NCI-H1694 treated with DMSO at 0.1 percent for 48 hours (cell line): ENCODE data around the gene GABRG3.

ENCODE experiments used
- DNase-seq: peaks from one replicate; lab custom pipeline; 2025; lab: John Stamatoyannopoulos, UW

The GABRG3 gene

DNA sequence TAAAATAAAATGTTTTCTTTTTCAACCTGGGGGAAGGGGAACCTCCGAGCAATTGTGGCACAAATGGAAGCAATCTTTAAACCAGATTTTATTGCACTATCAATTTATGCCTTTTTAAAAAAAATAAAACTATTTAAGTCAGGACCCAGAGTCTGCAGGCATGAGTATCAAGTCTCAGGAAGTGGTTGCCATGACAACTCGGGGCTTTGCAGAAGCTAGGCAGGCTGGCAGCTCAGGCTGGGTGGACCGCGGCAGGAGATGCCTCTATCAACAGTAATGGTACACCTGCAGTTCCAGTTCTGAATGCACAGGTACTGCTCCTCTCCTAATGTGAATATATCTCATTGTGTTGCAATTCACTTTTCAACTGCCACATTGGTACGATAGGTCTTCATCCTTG, 447.7 kb downstream of the GABRG3 start:
- no peak for DNase-seq

GRCh38 chr15:27422997-27423396, 452.0 kb downstream of the GABRG3 start:
- DNase-seq: no peak

DNA sequence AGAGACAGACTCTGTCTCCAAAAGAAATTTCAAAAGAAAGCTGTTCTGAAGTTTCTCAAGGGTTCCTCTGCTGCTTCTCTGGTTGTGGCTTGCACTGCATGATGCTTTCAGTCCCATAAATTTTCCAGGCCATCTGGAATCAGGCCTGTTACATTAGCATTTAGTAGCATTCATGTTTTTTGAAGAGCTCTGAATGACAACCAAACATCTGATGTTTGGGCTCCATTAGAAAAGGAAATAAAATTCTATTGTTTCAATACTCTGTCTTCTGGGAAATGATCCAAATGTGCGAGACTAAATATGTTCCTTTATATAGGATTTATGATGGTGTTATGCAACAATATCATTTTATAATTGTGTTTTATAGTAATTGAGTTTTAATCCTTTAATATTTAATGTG, 455.8 kb downstream of the GABRG3 start:
- DNase-seq: peak; percentile 71

- DNase-seq: peak; percentile 55
Measured at GRCh38 chr15:27427276-27427675, 456.3 kb downstream of the GABRG3 start.

GRCh38 chr15:27428151-27428550, 457.2 kb downstream of the GABRG3 start:
- no peak for DNase-seq

GRCh38 chr15:27429577-27429976, 458.6 kb downstream of the GABRG3 start:
- no peak for DNase-seq

DNA sequence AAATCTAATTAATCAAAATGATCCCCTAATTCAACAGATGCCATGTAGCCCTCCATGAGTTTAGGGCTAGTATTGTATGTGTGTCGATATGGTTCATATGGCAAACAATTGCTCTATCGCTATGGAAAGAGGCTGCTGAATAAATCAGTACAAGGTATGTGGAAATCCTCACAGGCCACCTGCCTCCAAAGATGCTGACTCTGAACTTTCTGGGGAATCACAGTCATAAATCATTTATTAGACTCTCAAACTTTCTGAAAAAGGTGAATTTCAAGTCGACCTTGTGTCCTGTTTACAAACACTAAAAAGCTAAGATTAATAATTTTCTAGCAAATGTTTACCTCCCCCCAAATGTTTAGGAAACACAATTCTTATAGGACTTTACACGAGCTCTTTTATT, 462.6 kb downstream of the GABRG3 start:
- no peak for DNase-seq

DNA sequence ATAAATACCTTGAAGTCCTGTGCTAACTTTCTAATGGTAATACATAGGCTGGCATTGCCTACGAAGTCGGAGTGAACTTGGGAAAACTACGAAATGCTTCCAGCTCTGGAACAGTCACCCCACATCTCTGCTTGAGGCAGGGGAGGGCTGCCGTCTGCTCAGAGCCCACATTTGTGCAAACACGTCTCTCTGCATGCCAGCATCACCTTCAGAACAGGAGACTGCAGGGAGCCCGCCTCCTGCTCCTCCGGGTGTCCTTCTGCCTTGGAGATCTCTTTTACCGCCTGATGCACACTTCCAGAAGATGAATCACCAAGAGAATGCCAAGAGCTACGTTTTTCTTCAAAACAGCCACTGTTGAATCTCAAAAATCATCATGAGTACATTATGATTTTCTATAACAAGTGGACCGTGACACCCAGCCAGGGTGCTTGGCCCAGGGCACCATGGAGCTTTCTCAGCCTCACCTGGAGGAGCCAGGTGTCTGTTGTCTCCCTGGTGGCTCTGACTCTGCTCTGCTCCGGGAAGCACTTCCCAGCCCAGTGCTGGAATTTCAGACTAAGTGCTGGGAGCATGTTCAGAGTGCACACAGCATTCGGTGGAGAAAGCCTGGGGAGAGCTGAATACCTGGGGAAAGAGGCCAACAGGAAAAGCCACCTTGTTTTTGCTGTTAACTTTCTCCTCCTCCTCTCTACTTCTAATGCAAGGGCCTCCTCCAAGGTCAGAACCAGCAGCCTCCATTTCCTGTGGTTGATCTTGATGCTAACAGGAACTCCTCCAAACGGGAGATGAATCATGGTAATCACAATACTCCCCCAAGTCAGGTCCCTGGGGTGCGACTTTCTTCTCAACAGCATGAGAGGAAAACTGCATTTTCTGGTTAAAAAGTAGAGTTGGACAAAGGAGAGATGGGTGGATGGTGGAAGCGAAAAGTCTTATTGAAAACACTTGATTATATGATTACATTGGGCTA, 467.7 kb downstream of the GABRG3 start:
- no peak for DNase-seq

DNA sequence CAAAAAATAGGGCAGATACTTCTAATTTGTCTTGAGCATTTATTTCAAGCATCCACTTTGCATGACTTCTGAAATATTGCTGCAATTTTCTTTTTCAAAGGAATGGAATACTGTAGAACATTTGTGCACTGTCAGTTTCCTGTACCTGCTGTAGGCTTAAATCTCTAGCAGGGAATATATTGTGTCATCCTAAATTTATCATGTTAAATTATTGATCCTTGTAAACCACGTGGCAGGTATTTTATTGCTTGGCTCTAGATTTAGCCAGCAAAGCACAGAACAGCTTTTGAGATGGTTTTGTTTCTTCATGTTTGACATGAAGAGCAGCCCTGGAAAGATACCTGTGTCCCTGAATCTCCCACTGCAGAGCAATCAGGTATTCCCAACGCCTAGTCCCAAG, 470.1 kb downstream of the GABRG3 start:
- DNase-seq: no peak

- DNase-seq: no peak
Measured at GRCh38 chr15:27448234-27448633, 477.3 kb downstream of the GABRG3 start.

- no peak for DNase-seq
Measured at GRCh38 chr15:27448986-27449385, 478.0 kb downstream of the GABRG3 start.

DNA sequence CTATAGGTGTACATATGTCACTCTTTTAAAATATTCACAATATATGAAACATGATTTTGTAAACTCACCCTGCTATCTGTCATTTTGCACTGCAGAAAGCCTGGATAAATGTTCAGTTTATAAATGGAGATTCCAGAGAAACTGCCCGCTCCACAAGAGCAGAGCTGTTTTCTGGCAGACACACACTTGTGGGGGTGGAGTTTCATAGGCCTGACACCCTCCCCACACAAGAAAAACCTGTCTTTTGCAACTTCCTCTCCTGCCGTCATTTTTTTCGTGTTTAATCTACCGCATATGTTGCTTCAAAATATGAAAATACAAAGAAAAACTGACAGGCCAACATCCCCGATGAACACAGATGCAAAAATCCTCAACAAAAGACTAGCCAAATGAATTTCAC, 479.0 kb downstream of the GABRG3 start:
- DNase-seq: no peak

DNA sequence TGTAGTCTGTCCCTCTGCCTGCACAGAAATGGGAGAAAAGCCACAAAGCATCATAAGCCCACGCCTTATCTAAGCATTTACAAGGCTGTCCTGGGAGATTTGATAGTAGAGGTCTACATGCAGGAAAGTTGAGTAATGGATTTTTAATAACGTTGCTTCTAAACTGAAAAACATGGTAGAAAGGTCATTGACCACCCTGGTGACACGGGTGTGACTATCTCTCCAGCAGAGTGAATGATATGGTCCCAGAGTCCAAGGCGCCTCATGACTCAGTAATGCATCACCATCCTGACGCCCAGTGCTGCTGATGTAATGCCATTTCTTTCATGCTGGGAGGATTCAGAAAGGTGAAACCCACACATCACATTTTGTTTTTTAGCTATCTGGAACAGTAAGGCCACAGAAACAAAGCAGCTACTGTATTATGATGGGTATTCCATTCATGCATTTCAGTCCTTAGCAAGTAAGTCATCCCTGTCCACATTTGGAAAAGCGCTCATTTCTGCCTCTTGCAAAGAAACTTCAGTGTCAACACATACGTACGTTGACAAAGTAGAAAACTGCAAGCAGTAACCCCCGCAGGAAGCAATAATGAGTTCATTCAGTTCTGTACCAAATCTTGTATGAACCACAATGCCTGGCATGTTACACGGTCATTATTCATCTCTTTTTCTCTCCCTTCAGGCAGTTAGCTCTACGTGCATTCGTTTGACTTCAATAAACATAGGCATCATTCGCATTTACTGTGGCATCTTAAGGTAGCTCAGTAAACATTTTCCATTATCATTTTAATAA, 483.5 kb downstream of the GABRG3 start:
- DNase-seq: no peak

GRCh38 chr15:27456807-27457206, 485.8 kb downstream of the GABRG3 start:
- no peak for DNase-seq

DNA sequence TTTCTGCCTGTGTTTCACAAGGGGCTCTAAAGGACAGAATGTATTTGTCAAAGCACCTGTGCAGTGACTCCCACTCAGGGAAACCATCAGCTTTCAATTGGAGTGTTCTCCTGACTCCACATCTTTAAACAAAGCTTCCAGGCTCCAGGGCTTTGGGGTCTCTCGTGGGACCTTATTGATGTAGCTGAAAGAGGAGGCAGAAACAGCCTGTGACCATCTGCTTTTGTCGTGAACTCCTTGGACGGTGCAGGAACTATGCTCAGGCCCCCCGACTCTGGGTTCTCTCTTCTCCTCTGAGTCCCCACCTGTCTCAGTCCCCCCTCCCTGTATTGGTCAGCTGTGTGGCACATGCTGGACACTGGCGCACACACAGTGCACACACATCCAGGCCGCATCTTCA, 486.8 kb downstream of the GABRG3 start:
- DNase-seq: no peak

GRCh38 chr15:27458345-27459084, 487.5 kb downstream of the GABRG3 start:
- no peak for DNase-seq

DNA sequence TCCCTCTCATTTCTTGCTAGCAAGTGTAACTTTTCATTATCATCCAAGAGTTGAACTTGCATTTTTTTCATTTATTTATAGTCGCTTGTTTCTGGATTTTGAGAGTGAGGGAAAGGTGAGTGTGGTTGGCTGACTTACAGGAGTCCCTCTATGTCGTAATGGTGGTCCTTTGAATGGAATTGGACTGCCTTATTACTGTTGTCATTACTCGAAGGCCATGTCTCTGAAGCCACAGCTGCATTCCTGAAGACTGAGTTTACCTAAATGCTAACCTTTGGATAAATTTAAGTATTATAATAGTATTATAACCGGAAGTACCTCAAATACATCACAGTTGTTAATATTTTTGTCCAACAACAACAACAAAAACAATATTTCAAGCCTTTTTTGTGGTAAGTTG, 488.9 kb downstream of the GABRG3 start:
- DNase-seq: no peak

DNA sequence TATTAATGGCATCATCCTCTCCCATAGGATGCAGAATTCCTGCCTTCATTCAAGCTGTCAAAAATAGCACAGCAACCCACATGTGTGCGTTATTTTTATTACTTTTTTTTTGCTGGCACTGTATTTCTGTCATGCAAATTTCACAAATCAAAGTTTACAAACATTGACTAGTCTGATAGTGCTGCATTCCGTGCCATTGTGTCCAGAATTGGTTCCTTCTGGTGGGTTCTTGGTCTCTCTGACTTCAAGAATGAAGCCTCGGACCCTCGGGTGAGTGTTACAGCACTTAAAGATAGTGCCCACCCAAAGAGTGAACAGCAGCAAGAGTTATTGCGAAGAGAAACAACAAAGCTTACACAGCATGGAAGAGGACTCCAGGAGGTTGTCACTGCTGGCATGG, 490.2 kb downstream of the GABRG3 start:
- DNase-seq: no peak

GRCh38 chr15:27463525-27464088, 492.6 kb downstream of the GABRG3 start:
- no peak for DNase-seq

DNA sequence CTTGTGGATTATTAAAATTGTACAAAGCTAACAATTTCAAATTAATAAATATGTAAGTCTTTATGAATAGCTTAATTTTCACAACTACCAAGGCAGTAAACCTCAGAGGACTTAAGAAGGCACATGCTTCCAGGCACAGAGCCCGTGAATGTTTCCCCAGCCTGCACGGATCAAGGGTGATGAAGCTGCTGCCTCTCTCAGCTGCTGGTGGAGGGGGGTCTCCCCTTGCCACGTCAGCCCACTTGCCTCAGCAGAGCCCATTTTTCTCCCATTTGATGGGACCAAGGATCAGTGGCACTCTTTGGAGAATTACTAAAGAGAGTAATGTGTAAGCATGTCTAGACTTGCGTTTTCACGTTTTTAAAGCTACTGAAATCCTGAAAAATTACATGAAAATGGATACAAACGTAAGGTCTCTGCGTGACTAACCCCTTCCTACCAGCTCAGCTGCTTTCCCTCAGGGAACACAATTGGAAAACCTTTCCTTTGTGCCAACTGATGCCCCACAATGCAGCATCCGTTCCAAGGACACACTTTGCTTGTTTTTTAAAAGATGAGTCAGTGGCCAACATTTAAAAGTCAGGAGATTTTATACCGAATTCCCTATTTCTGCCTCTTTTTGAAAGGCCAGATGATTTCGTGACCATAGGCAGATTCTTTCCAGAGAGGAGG, 494.1 kb downstream of the GABRG3 start:
- no peak for DNase-seq

DNA sequence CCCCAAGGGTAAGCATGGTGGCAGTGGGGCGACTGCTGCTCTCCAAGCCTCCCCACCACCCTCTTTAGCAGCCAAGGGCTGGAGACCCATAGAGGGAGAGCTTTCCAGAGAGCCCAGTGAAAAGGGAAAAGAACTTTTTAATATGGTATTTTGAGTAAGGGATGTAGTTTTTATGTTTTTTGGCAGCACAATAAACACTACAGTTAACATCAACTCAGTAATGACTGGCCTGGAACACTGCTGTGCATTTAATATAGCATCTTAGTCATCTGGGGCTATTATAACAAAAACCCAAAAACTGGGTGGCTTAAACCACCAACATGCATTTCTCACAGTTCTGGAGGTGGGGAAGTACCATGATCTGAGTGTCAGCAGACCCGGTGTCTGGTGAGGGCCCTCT, 495.8 kb downstream of the GABRG3 start:
- no peak for DNase-seq
